HepG2 (cell line): Measurements from ENCODE around the gene ANKRD52. TPM values are rescaled to one million over a fixed set of nuclear protein-coding genes. Genes with fewer than 3 reads are reported as not detected.

Experiments
- ATAC-seq: fragments of 200-7000 bp; cut with Tn5 transposase; 3 replicates; pipeline ENCODE4 v1.9.1; 2020; ENCODE audit warnings: mild to moderate bottlenecking, moderate library complexity
- BruUV-seq: library from RNA; stranded (reverse); fragments of 400-500 nt; replicated peaks from 2 replicates; lab custom pipeline; 2021; lab: Mats Ljungman, UMichigan
- CTCF ChIA-PET: fragments of 300-600 bp; formaldehyde crosslinking; extraction: SDS; loops from one replicate; lab custom pipeline; 2021; ENCODE audit warnings: low total read pairs, inconsistent platforms, low intra/inter-chr PET ratio; lab: Yijun Ruan, JAX
- POLR2A ChIA-PET: fragments of 350-600 bp; sonication (Branson Sonifier 250); formaldehyde crosslinking; loops from one replicate; lab custom pipeline; 2020; ENCODE audit warnings: antibody characterized with exemption, inconsistent platforms; lab: Yijun Ruan, JAX
- DNase-seq: peaks from one replicate; pipeline ENCODE4 v3.0.0-alpha.2; 2015; ENCODE audit warnings: low spot score
- FAIRE-seq: peaks from 3 replicates; lab custom pipeline; 2011; peaks lifted over from hg19 to GRCh38; lab: Jason Lieb, UNC
- H2AFZ ChIP-seq: one replicate; pipeline ENCODE4 v1.6.1; 2011; ENCODE audit warnings: low read length, inconsistent platforms
- H3K27ac ChIP-seq: fragments of 300-600 bp; 3 replicates; pipeline ENCODE4 v1.8.0; 2011; ENCODE audit warnings: mixed run types, mild to moderate bottlenecking, mixed read lengths, low read length, inconsistent platforms; ENCODE audit not compliant: insufficient read depth; ENCODE audit errors: extremely low read length
- H3K27me3 ChIP-seq, 2 experiments: fragments of 200-600 bp in 1 of 2; 2 replicates in 1 of 2; 3 replicates in 1 of 2; pipeline versions ENCODE4 v1.6.0 to v1.8.0; 2011; ENCODE audit warnings: low read length in 2 of 2, mild to moderate bottlenecking in 2 of 2, moderate library complexity in 2 of 2, inconsistent platforms in 1 of 2; ENCODE audit not compliant: insufficient read depth in 2 of 2, control insufficient read depth in 1 of 2
- H3K36me3 ChIP-seq, 2 experiments: fragments of 200-600 bp in 1 of 2; replicated peaks in 1 of 2; 2 replicates in 1 of 2; 3 replicates in 1 of 2; pipeline versions ENCODE4 v1.5.1 to v1.8.0; 2011; ENCODE audit warnings: low read length in 2 of 2, inconsistent platforms in 1 of 2; ENCODE audit not compliant: insufficient read depth in 2 of 2, control insufficient read depth in 1 of 2
- H3K4me1 ChIP-seq: 2 replicates; pipeline ENCODE4 v1.5.1; 2012; ENCODE audit warnings: low read length, inconsistent platforms; ENCODE audit not compliant: insufficient read depth
- H3K4me2 ChIP-seq: 2 replicates; pipeline ENCODE4 v1.6.0; 2011; ENCODE audit warnings: low read depth, low read length, inconsistent platforms
- H3K4me3 ChIP-seq, 3 experiments: fragments of 200-600 bp in 1 of 3; sonication (generic), shearing (Covaris generic) in 1 of 3; replicated peaks in 1 of 3; 2 replicates each; pipeline ENCODE4 v1.5.1; 2011 to 2016; ENCODE audit warnings: low read length in 3 of 3, inconsistent platforms in 2 of 3, low read depth in 2 of 3, mild to moderate bottlenecking in 2 of 3, control low read depth in 1 of 3, mixed read lengths in 1 of 3; ENCODE audit not compliant: insufficient read depth in 1 of 3
- H3K79me2 ChIP-seq: one replicate; pipeline ENCODE4 v1.6.1; 2011; ENCODE audit warnings: low read length, inconsistent platforms; ENCODE audit not compliant: insufficient read depth
- H3K9ac ChIP-seq: 2 replicates; pipeline ENCODE4 v1.6.0; 2011; ENCODE audit warnings: mild to moderate bottlenecking, low read depth, low read length, inconsistent platforms; ENCODE audit not compliant: insufficient read depth
- H3K9me3 ChIP-seq: 2 replicates; pipeline ENCODE4 v1.5.1; 2012; ENCODE audit warnings: mild to moderate bottlenecking, low read length
- H4K20me1 ChIP-seq: 2 replicates; pipeline ENCODE4 v1.6.0; 2011; ENCODE audit warnings: inconsistent platforms, mild to moderate bottlenecking, low read length, moderate library complexity; ENCODE audit not compliant: insufficient read depth
- ATF7-NPFF ChIP-seq: sonication (generic); formaldehyde crosslinking; IDR thresholded peaks from 2 replicates; pipeline ENCODE4 v1.8.1; 2023; ENCODE audit warnings: mild to moderate bottlenecking, low read depth, missing genetic modification reagents, moderate library complexity
- CBX2 ChIP-seq, 2 experiments: fragments of 200-600 bp in 1 of 2; sonication (generic); formaldehyde crosslinking in 1 of 2; IDR thresholded peaks; 2 replicates each; pipeline versions ENCODE4 v1.7.0 to v1.8.1; 2018 to 2022; ENCODE audit warnings: low read depth in 2 of 2, low read length in 1 of 2, mild to moderate bottlenecking in 1 of 2, missing genetic modification reagents in 1 of 2
- ELF3 ChIP-seq: IDR thresholded peaks from 2 replicates; pipeline ENCODE4 v1.6.1; 2016; ENCODE audit warnings: missing genetic modification reagents, missing compliant biosample characterization
- GMEB1 ChIP-seq: sonication (generic); formaldehyde crosslinking; IDR thresholded peaks from 2 replicates; pipeline ENCODE4 v1.5.1; 2020; ENCODE audit warnings: missing genetic modification reagents, mild to moderate bottlenecking, borderline replicate concordance
- HIVEP1 ChIP-seq: sonication (generic); formaldehyde crosslinking; IDR thresholded peaks from 2 replicates; pipeline ENCODE4 v1.4.0; 2020; ENCODE audit warnings: mild to moderate bottlenecking, missing genetic modification reagents
- KLF6 ChIP-seq: IDR thresholded peaks from 2 replicates; pipeline ENCODE4 v1.8.0; 2016; ENCODE audit warnings: missing biosample characterization, missing genetic modification reagents
- NR2F6 ChIP-seq, 2 experiments: IDR thresholded peaks; 2 replicates each; pipeline ENCODE4 v1.6.1; 2016; ENCODE audit warnings: antibody characterized with exemption in 1 of 2, mild to moderate bottlenecking in 1 of 2
- SOX5 ChIP-seq: IDR thresholded peaks from 2 replicates; pipeline ENCODE4 v1.6.1; 2016; ENCODE audit warnings: borderline replicate concordance
- SSRP1 ChIP-seq: IDR thresholded peaks from 2 replicates; pipeline ENCODE4 v1.6.1; 2016; ENCODE audit warnings: control low read depth
- ZFP1 ChIP-seq: IDR thresholded peaks from 2 replicates; pipeline ENCODE4 v1.6.1; 2016
- ZNF235 ChIP-seq: sonication (generic); formaldehyde crosslinking; IDR thresholded peaks from 2 replicates; pipeline ENCODE4 v1.8.1; 2023; ENCODE audit warnings: mild to moderate bottlenecking, missing genetic modification reagents, borderline replicate concordance
- ZNF350 ChIP-seq: sonication (generic); formaldehyde crosslinking; IDR thresholded peaks from 2 replicates; pipeline ENCODE4 v1.4.0; 2020; ENCODE audit warnings: mild to moderate bottlenecking, low read depth, missing genetic modification reagents, borderline replicate concordance
- ZSCAN30 ChIP-seq: sonication (generic); formaldehyde crosslinking; IDR thresholded peaks from 2 replicates; pipeline ENCODE4 v1.5.0; 2020; ENCODE audit warnings: mild to moderate bottlenecking, missing genetic modification reagents
- WGBS: methylation state at CpG from one replicate; pipeline ENCODE4 v1.1.6; 2017; ENCODE audit warnings: low lambda C conversion rate; 5-methylcytosine and 5-hydroxymethylcytosine counted together
- in situ Hi-C: cut with HindIII; loops from 2 replicates; pipeline ENCODE4 v1.10.0; 2017; ENCODE audit warnings: low pct_unique_long_range_greater_than_20kb; ENCODE audit not compliant: extremely low pct_ligation_motif_present
- intact Hi-C: fragments of 100-400 bp; cut with micrococcal nuclease; formaldehyde crosslinking; loops from one replicate; pipeline ENCODE4 v1.10.0; 2022; ENCODE audit not compliant: unreplicated experiment
- polyA plus RNA-seq, 8 experiments: library from polyadenylated mRNA; depleted of rRNA in 3 of 8; stranded (reverse) in 7 of 8; unstranded in 1 of 8; fragments of >200 nt; fragmentation: Illumina TruSeq in 4 of 8; extraction: Trizol in 4 of 8; gene quantifications; 2 replicates each; pipeline versions ENCODE4 v1.2.1 to v1.2.3, GENCODE V29; 2011 to 2016; ENCODE audit warnings: low read depth in 4 of 8, missing spikeins in 1 of 8, mixed read lengths in 1 of 8; ENCODE audit not compliant: insufficient read depth in 1 of 8
- total RNA-seq, 5 experiments: library from RNA; depleted of rRNA; stranded (reverse); fragments of >200 nt; fragmentation: Illumina TruSeq; extraction: Trizol; gene quantifications; 2 replicates each; pipeline ENCODE4 v1.2.3, GENCODE V29; 2016; ENCODE audit warnings: low read depth in 1 of 5
- TF ChIP-seq, protein P1 (sequence below): fragments of 450-650 bp; IDR thresholded peaks from 2 replicates; pipeline ENCODE4 v1.6.1; 2016

The ANKRD52 gene
- total and polyA plus RNA-seq, 2 of the 13 experiments (the other 11 are each of a cell fraction or from before 2014, with no cell fraction given): 7.8 to 9.2 TPM

DNA sequence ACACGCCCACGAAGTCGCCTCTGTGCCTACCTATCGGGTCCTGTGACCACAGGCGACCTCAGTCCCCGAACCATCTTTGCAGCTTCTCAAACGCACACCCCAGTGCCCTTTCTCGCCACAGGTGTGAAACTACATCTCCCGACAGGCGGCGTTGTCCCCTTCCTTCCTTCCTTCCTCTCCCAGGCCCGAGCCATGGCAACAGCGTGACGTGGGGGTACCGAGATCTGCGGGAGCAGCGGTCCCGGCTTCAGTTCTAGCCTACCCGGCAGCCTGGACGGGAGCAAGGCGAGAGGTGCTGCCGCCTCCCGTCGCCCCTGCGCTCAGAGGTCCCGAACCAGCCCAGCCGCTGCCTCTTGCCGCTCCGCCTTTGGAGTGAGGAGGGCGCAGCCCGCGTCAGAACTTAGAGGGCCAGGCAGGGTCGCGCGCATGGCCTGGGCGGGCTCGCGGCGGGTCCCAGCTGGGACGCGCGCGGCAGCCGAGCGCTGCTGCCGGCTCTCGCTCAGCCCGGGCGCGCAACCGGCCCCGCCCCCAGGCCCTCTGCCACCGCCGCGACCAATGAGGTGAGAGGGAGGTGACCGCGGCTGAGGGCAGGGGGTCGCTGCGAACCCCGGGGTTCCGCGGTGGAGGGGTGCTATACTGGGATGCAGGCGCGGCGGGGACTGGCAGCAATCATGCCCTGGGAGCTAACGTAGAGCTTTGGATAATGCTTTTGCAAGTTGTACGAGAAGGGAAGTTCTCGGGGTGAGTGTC lies 8.7 kb upstream of the ANKRD52 start, which contains the start of gene COQ10A:
COQ10A (plus strand) TSS at position 250 of the 750 bp plus-strand sequence; CDS start at position 427, 177 bp downstream.
- H3K27ac ChIP-seq: peak within 1 kb of the TSS; percentile 82
- ChIA-PET CTCF (interaction anchor here (0.9 to 1.4 kb wide), 2 partner anchors 9 to 36 kb away, joined by 3 to 6 read pairs; partner anchors contain the start of gene ANKRD52), POLR2A (interaction anchor here (0.6 to 3.6 kb wide), 31 partner anchors 9 to 221 kb away, joined by 3 to 47 read pairs (median 5); partner anchors contain the start of genes ANKRD52, CNPY2, CS and ESYT1)
- in situ Hi-C loops (no loop called here), intact Hi-C loops (loop anchor here (2.0 kb wide), 2 partner anchors 20 to 74 kb away; no protein-coding TSS in a partner anchor)
- no peaks in the 10 kb centered on the region for H3K79me2 ChIP-seq
- no peaks in the 10 kb centered on the region; a peak in 1 of 5 replicates for H3K27me3 ChIP-seq
- ATAC-seq: peak; percentile 90
- 2% methylated on average over 26 of the region's 68 CpGs for WGBS
- peaks cover 6 to 14% of the 10 kb centered on the region in 2 experiments; a peak in 3 of 5 replicates for H3K36me3 ChIP-seq
- peak within 1 kb of the TSS; percentile 99 for H3K4me2 ChIP-seq
- H2AFZ ChIP-seq: peak within 1 kb of the TSS; percentile 49
- H4K20me1 ChIP-seq: no peaks in the 10 kb centered on the region
- peak; percentile 80 for FAIRE-seq
- no TSS peak for BruUV-seq
- peak within 1 kb of the TSS; percentile 69 for H3K9ac ChIP-seq
- H3K9me3 ChIP-seq: no peaks in the 10 kb centered on the region
- peak; percentile 83 for DNase-seq
- peaks cover 18% of the 10 kb centered on the region for H3K4me1 ChIP-seq
- H3K4me3 ChIP-seq: peak within 1 kb of the TSS; percentile 54 to 91 (median 83)
- TF ChIP-seq ZFP1 (CRISPR knock-in tag) (0 out of 2 replicates have a peak, but pooled peaks have one; percentile 36), NR2F6 (IDR thresholded peaks at IDR 0.05) (no peak), NR2F6 (CRISPR knock-in tag; IDR thresholded peaks at IDR 0.05) (peak; percentile 58; the same call in 1 of the 2 replicates), ZNF350 (CRISPR knock-in tag) (peak; percentile 82), ATF7-NPFF (CRISPR knock-in tag) (peak; percentile 95), GMEB1 (peak; percentile 75), ZSCAN30 (CRISPR knock-in tag) (no peak), SSRP1 (no peak), ELF3 (CRISPR knock-in tag) (peak; percentile 76; the same call in 1 of the 2 replicates), CBX2 (IDR thresholded peaks at IDR 0.05; ENCODE audit: low read depth, low read length) (no peak), CBX2 (CRISPR knock-in tag; IDR thresholded peaks at IDR 0.05; ENCODE audit: low read depth) (no peak), SOX5 (CRISPR knock-in tag) (peak; percentile 40; the same call in 1 of the 2 replicates), ZNF235 (CRISPR knock-in tag) (0 out of 2 replicates have a peak, but pooled peaks have one; percentile 37), KLF6 (CRISPR knock-in tag) (no peak; the same call in 1 of the 2 replicates), HIVEP1 (CRISPR knock-in tag) (no peak)
- TF ChIP-seq, protein P1, sequence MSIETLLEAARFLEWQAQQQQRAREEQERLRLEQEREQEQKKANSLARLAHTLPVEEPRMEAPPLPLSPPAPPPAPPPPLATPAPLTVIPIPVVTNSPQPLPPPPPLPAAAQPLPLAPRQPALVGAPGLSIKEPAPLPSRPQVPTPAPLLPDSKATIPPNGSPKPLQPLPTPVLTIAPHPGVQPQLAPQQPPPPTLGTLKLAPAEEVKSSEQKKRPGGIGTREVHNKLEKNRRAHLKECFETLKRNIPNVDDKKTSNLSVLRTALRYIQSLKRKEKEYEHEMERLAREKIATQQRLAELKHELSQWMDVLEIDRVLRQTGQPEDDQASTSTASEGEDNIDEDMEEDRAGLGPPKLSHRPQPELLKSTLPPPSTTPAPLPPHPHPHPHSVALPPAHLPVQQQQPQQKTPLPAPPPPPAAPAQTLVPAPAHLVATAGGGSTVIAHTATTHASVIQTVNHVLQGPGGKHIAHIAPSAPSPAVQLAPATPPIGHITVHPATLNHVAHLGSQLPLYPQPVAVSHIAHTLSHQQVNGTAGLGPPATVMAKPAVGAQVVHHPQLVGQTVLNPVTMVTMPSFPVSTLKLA: no peak
